GM12865 (cell line): Measurements from ENCODE around the gene RABIF.

Experiments used
- DNase-seq: peaks from one replicate; pipeline ENCODE4 v3.0.0; 2010; ENCODE audit warnings: low read depth
- H3K4me3 ChIP-seq: 2 replicates; pipeline ENCODE4 v1.5.1; 2011; ENCODE audit warnings: mild to moderate bottlenecking, low read depth, low read length, control low read depth
- CTCF ChIP-seq: IDR thresholded peaks from 2 replicates; pipeline ENCODE4 v1.5.1; 2011; ENCODE audit warnings: low read length, control low read depth, low read depth, inconsistent platforms; ENCODE audit not compliant: insufficient read depth; ENCODE audit errors: missing control alignments

Gene RABIF

GRCh38 chr1:202901555-202901954 is 12.6 kb upstream of the RABIF start:
- no peak overlapping the region for H3K4me3 ChIP-seq
- no peak for DNase-seq
- TF ChIP-seq CTCF, result no peak

- DNase-seq, result no peak
- no peak for TF ChIP-seq CTCF
- H3K4me3 ChIP-seq, result no peak overlapping the region
These were observed 3.6 kb upstream of the RABIF start for GRCh38 chr1:202892501-202892900.

- H3K4me3 ChIP-seq, result no peak overlapping the region
- TF ChIP-seq CTCF, result no peak
- no peak for DNase-seq
These were observed 1.4 kb upstream of the RABIF start for GRCh38 chr1:202890392-202890791.

GRCh38 chr1:202888221-202888530 is 773 bp downstream of the RABIF start:
- DNase-seq, result no peak
- peak overlapping the region; percentile 85 for H3K4me3 ChIP-seq
- TF ChIP-seq CTCF, result no peak

GRCh38 chr1:202880961-202881460 is 7.9 kb downstream of the RABIF start:
- DNase-seq, result no peak
- no peak overlapping the region for H3K4me3 ChIP-seq
- TF ChIP-seq CTCF, result no peak

GRCh38 chr1:202880062-202880461 is 8.9 kb downstream of the RABIF start:
- no peak overlapping the region for H3K4me3 ChIP-seq
- TF ChIP-seq CTCF, result no peak
- DNase-seq, result no peak

- no peak for DNase-seq
- TF ChIP-seq CTCF, result no peak
- no peak overlapping the region for H3K4me3 ChIP-seq
These were observed 9.8 kb downstream of the RABIF start for GRCh38 chr1:202879128-202879527.
